ENCODE data around the gene LRMDA. TPM values are rescaled to one million over a fixed set of nuclear protein-coding genes. Genes with fewer than 3 reads are reported as not detected.
"Not testable (repeated sequence)": the region's sequence is repeated elsewhere in the genome, so short reads cannot be mapped to it uniquely, and the experiment has no call there.

LRMDA gene
- total and polyA plus RNA-seq, 2 donors from 2014 or later = 23.2 to 48.6 TPM

DNA sequence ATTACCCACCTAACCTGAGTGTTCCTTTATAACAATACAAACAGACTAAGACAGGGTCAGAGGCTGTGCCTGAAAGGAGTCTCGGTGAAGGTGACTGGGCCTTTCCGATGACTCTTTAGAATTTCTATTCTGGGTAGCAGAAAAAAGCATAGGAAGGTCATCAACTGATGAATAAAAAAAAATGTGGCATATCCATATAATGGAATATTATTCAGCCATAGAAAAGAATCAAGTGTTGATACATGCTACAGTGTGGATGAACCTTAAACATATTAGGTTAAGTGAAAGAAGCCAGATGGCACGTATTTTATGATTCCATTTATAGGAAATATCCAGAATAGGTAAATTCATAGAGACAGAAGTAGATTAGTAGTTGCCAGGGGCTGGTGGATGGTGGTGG, 83.4 kb downstream of the LRMDA start:
- TF ChIP-seq, protein P1, sequence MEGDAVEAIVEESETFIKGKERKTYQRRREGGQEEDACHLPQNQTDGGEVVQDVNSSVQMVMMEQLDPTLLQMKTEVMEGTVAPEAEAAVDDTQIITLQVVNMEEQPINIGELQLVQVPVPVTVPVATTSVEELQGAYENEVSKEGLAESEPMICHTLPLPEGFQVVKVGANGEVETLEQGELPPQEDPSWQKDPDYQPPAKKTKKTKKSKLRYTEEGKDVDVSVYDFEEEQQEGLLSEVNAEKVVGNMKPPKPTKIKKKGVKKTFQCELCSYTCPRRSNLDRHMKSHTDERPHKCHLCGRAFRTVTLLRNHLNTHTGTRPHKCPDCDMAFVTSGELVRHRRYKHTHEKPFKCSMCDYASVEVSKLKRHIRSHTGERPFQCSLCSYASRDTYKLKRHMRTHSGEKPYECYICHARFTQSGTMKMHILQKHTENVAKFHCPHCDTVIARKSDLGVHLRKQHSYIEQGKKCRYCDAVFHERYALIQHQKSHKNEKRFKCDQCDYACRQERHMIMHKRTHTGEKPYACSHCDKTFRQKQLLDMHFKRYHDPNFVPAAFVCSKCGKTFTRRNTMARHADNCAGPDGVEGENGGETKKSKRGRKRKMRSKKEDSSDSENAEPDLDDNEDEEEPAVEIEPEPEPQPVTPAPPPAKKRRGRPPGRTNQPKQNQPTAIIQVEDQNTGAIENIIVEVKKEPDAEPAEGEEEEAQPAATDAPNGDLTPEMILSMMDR (IDR thresholded peaks at IDR 0.05; ENCODE audit: borderline replicate concordance, extremely low read depth, insufficient read depth) = no peak
- Histone ChIP-seq H3K9ac (ENCODE audit: low read length in 3 of 3) (no peak overlapping the region), H3K4me1 (ENCODE audit: control insufficient read depth in 2 of 3, insufficient read depth in 2 of 3, low read depth in 1 of 3, low read length in 3 of 3) (peaks cover 0 to 6% (median 2%) of the 10 kb centered on the region in 3 donors), H3K9me3 (ENCODE audit: control insufficient read depth in 2 of 3, insufficient read depth in 1 of 3, low read length in 3 of 3) (no peaks in the 10 kb centered on the region), H3K27me3 (ENCODE audit: control insufficient read depth, insufficient read depth, low read length) (no peaks in the 10 kb centered on the region), H3K27ac (ENCODE audit: low read depth in 2 of 2, low read length in 2 of 2) (no peak overlapping the region), H3K4me3 (ENCODE audit: low read length in 3 of 3) (no peak overlapping the region), H3K36me3 (ENCODE audit: control insufficient read depth in 2 of 3, insufficient read depth in 3 of 3, low read length in 3 of 3) (no peaks in the 10 kb centered on the region)
- no peak for DNase-seq
- no peak for FAIRE-seq
- intact Hi-C loops (cut with DNase I) = no loop called here

DNA sequence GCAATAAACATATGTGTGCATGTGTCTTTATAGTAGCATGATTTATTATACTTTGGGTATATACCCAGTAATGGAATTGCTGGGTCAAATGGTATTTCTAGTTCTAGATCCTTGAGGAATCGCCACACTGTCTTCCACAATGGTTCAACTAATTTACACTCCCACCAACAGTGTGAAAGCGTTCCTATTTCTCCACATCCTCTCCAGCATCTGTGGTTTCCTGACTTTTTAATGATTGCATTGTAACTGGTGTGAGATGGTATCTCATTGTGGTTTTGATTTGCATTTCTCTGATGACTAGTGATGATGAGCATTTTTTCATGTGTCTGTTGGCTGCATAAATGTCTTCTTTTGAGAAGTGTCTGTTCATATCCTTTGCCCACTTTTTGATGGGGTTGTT, 84.7 kb downstream of the LRMDA start:
- H3K9ac ChIP-seq (ENCODE audit: low read length in 3 of 3); H3K4me1 ChIP-seq (ENCODE audit: control insufficient read depth in 2 of 3, insufficient read depth in 2 of 3, low read depth in 1 of 3, low read length in 3 of 3); DNase-seq; H3K4me3 ChIP-seq (ENCODE audit: low read length in 3 of 3); H3K27ac ChIP-seq (ENCODE audit: low read depth in 2 of 2, low read length in 2 of 2); H3K36me3 ChIP-seq (ENCODE audit: control insufficient read depth in 2 of 3, insufficient read depth in 3 of 3, low read length in 3 of 3); H3K9me3 ChIP-seq (ENCODE audit: control insufficient read depth in 2 of 3, insufficient read depth in 1 of 3, low read length in 3 of 3); intact Hi-C loops (cut with DNase I); FAIRE-seq; H3K27me3 ChIP-seq (ENCODE audit: control insufficient read depth, insufficient read depth, low read length): not testable (repeated sequence)

DNA sequence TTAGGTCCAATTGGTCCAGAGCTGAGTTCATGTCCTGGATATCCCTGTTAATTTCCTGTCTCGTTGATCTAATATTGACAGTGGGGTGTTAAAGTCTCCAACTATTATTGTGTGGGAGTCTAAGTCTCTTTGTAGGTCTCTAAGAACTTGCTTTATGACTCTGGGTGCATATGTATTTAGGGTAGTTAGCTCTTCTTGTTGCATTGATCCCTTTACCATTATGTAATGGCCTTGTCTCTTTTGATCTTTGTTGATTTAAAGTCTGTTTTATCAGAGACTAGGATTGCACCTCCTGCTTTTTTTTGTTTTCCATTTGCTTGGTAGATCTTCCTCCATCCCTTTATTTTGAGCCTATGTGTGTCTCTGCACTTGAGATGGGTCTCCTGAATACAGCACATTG, 87.8 kb downstream of the LRMDA start:
- H3K27me3 ChIP-seq (ENCODE audit: control insufficient read depth, insufficient read depth, low read length); H3K4me1 ChIP-seq (ENCODE audit: control insufficient read depth in 2 of 3, insufficient read depth in 2 of 3, low read depth in 1 of 3, low read length in 3 of 3); H3K27ac ChIP-seq (ENCODE audit: low read depth in 2 of 2, low read length in 2 of 2); H3K36me3 ChIP-seq (ENCODE audit: control insufficient read depth in 2 of 3, insufficient read depth in 3 of 3, low read length in 3 of 3); H3K4me3 ChIP-seq (ENCODE audit: low read length in 3 of 3); intact Hi-C loops (cut with DNase I); DNase-seq; H3K9me3 ChIP-seq (ENCODE audit: control insufficient read depth in 2 of 3, insufficient read depth in 1 of 3, low read length in 3 of 3); FAIRE-seq; H3K9ac ChIP-seq (ENCODE audit: low read length in 3 of 3): not testable (repeated sequence)

DNA sequence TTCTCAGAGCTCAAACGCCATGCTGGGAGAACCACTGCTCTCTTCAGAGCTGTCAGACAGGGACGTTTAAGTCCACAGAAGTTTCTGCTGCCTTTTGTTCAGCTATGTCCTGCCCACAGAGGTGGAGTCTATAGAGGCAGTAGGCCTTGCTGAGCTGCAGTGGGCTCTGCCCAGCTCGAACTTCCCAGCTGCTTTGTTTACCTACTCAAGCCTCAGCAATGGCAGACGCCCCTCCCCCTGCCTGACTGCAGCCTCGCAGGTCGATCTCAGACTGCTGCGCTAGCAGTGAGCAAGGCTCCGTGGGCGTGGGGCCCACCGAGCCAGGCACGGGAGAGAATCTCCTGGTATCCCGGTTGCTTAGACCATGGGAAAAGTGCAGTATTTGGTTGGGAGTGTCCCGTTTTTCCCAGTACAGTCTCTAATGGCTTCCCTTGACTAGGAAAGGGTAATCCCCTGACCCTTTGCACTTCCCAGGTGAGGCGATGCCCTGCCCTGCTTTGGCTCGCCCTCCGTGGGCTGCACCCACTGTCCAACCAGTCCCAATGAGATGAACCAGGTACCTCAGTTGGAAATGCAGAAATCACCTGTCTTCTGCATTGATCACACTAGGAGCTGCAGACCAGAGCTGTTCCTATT, 89.9 kb downstream of the LRMDA start:
- H3K4me1 ChIP-seq (ENCODE audit: control insufficient read depth in 2 of 3, insufficient read depth in 2 of 3, low read depth in 1 of 3, low read length in 3 of 3); H3K9me3 ChIP-seq (ENCODE audit: control insufficient read depth in 2 of 3, insufficient read depth in 1 of 3, low read length in 3 of 3); DNase-seq; H3K9ac ChIP-seq (ENCODE audit: low read length in 3 of 3); intact Hi-C loops (cut with DNase I); H3K4me3 ChIP-seq (ENCODE audit: low read length in 3 of 3); H3K27ac ChIP-seq (ENCODE audit: low read depth in 2 of 2, low read length in 2 of 2); FAIRE-seq; H3K27me3 ChIP-seq (ENCODE audit: control insufficient read depth, insufficient read depth, low read length); H3K36me3 ChIP-seq (ENCODE audit: control insufficient read depth in 2 of 3, insufficient read depth in 3 of 3, low read length in 3 of 3): not testable (repeated sequence)

DNA sequence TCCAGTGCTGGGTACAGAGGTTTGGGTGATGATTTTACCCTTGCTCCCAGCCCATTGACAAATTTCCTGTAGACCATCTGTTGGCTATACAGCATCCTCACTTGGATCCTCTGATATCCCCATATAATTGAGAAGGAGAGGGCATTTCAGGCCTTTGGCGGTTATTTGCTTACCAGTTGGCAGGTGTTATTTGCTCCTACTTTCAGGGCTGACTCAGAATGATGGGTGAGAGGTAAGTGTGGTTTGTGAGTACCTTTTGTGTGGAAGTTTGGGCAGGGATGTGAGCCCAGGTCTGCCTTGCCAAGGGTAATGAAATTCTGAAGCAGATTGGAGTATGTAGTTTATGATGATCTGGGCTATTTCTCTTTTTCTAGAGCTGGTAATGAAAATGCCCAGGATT, 93.6 kb downstream of the LRMDA start:
- TF ChIP-seq, protein P1 (IDR thresholded peaks at IDR 0.05; ENCODE audit: borderline replicate concordance, extremely low read depth, insufficient read depth) = no peak
- Histone ChIP-seq H3K9me3 (ENCODE audit: control insufficient read depth in 2 of 3, insufficient read depth in 1 of 3, low read length in 3 of 3) (no peaks in the 10 kb centered on the region), H3K4me3 (ENCODE audit: low read length in 3 of 3) (no peak overlapping the region), H3K9ac (ENCODE audit: low read length in 3 of 3) (no peak overlapping the region), H3K36me3 (ENCODE audit: control insufficient read depth in 2 of 3, insufficient read depth in 3 of 3, low read length in 3 of 3) (no peaks in the 10 kb centered on the region), H3K27ac (ENCODE audit: low read depth in 2 of 2, low read length in 2 of 2) (no peak overlapping the region), H3K27me3 (ENCODE audit: control insufficient read depth, insufficient read depth, low read length) (no peaks in the 10 kb centered on the region), H3K4me1 (ENCODE audit: control insufficient read depth in 2 of 3, insufficient read depth in 2 of 3, low read depth in 1 of 3, low read length in 3 of 3) (no peaks in the 10 kb centered on the region)
- DNase-seq = no peak
- intact Hi-C loops (cut with DNase I) = no loop called here
- no peak for FAIRE-seq
